ENCODE measurements around the gene ENPEP. TPM values are rescaled to one million over a fixed set of nuclear protein-coding genes. Genes with fewer than 3 reads are reported as not detected.

ENPEP gene
- polyA plus RNA-seq, 1 donor (not counting 4 experiments of a cell fraction or from before 2014, with no cell fraction given), result not detected

DNA sequence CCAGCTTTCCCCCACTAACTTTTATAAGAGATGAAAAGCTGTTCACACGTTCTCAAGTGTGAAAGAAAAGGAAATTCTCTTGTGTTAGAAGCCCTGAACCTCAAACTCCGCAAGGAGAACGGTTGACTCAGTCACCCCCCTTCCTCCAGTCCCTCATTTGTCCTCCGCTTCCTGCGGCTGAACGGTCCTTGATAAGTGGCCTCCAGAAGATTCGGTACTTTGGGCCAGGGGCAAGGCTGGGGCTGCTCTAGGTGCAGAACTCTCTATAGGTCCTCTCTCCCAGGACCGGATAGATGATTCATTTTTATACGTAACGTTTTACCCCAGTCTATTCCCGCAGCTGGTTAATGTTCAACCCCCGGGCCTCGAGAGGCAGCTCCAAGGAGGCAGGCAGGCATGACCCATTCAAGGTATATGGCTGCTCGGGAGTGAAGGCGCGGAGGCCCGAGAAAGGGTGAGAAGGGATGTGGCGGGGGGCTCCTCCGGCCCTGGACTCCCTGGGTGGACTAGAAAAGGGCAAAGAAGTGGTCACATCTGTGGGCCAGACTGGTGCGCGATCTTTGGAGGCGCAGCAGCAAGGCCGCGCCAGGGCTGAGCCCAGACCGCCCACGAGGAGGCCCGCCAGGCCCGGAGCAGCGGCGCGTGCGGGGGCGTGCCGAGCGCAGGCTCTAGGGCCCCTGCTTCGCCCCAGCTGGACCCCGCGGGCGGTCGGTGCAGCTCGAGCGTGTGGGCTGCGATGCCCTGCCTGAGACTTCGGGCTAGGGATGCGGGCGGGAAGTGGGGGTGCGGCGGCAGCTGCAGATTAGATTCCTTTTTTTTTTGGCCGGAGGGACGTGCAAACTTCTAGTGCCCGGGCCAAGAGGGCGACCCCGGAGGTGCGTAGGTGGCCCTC lies 135.2 kb downstream of the ENPEP start:
- no peaks in the 10 kb centered on the region for H3K9me3 ChIP-seq (ENCODE audit: control insufficient read depth, low read depth, low read length)
- no peak for DNase-seq (ENCODE audit: low read depth, low spot score)
- no peaks in the 10 kb centered on the region for H3K36me3 ChIP-seq (ENCODE audit: control insufficient read depth in 2 of 2, extremely low read depth in 1 of 2, insufficient read depth in 2 of 2, low read length in 2 of 2)
- dilution Hi-C loops (cut with MboI; ENCODE audit: extremely low pct_ligation_motif_present, low sequenced_read_pairs), result no loop called here
- no peaks in the 10 kb centered on the region for H4K20me1 ChIP-seq (ENCODE audit: control insufficient read depth, extremely low read depth, insufficient read depth, low read length)
- H3K27ac ChIP-seq (ENCODE audit: control insufficient read depth, insufficient read depth, low read length), result no peak overlapping the region
- no peaks in the 10 kb centered on the region for H3K9me1 ChIP-seq (ENCODE audit: control insufficient read depth, extremely low read depth, insufficient read depth, low read length)
- no peak for FAIRE-seq
- no peak overlapping the region for H3K9ac ChIP-seq (ENCODE audit: control insufficient read depth, extremely low read depth, insufficient read depth, low read length)
- H3K4me2 ChIP-seq (ENCODE audit: control insufficient read depth, extremely low read depth, insufficient read depth, low read depth, low read length), result no peak overlapping the region
- H3K27me3 ChIP-seq (ENCODE audit: control insufficient read depth, extremely low read depth, insufficient read depth, low read length), result peaks cover 75% of the 10 kb centered on the region
- H3K79me2 ChIP-seq (ENCODE audit: control insufficient read depth, insufficient read depth, low read length), result no peaks in the 10 kb centered on the region
- TF ChIP-seq, protein P1, sequence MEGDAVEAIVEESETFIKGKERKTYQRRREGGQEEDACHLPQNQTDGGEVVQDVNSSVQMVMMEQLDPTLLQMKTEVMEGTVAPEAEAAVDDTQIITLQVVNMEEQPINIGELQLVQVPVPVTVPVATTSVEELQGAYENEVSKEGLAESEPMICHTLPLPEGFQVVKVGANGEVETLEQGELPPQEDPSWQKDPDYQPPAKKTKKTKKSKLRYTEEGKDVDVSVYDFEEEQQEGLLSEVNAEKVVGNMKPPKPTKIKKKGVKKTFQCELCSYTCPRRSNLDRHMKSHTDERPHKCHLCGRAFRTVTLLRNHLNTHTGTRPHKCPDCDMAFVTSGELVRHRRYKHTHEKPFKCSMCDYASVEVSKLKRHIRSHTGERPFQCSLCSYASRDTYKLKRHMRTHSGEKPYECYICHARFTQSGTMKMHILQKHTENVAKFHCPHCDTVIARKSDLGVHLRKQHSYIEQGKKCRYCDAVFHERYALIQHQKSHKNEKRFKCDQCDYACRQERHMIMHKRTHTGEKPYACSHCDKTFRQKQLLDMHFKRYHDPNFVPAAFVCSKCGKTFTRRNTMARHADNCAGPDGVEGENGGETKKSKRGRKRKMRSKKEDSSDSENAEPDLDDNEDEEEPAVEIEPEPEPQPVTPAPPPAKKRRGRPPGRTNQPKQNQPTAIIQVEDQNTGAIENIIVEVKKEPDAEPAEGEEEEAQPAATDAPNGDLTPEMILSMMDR (optimal IDR thresholded peaks at IDR 0.05 in 1 of 3, IDR thresholded peaks at IDR 0.05 in 1 of 3, conservative IDR thresholded peaks at IDR 0.05 in 1 of 3; ENCODE audit: extremely low read depth in 1 of 3, insufficient read depth in 2 of 3, low read length in 3 of 3), result no peak
- TF ChIP-seq EZH2 (IDR thresholded peaks at IDR 0.05; ENCODE audit: low read length), result peak; percentile 50
- no peak overlapping the region for H3K4me3 ChIP-seq (ENCODE audit: control insufficient read depth in 2 of 3, extremely low read depth in 1 of 3, insufficient read depth in 2 of 3, low read depth in 1 of 3, low read length in 3 of 3)
- no peak overlapping the region for H2AFZ ChIP-seq (ENCODE audit: control insufficient read depth, low read length)
- no peaks in the 10 kb centered on the region for H3K4me1 ChIP-seq (ENCODE audit: control insufficient read depth, extremely low read depth, insufficient read depth, low read length)

DNA sequence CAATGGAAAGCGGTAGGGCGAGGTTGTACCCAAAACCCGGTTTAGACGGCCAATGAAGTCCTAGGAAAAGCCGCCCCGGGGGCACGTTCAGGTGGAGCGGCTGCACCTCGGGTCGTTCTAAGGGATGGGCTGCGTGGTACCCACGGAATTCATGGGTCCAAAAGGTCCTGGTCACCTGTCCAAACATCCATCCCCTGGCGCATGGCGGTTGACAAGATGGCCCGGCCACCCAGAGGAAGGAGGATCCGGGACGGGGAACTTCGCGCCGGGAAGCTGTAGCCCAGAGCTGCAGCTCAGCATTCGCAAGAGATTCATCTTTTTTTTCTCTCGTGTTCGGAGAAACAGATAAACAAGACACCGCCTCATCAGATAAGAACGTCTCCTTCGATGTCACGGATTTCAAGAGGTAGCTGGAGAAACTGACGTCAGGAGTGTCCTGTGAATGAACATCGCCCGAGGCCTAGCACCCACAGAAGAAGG lies 136.1 kb downstream of the ENPEP start:
- no peaks in the 10 kb centered on the region for H3K36me3 ChIP-seq (ENCODE audit: control insufficient read depth in 2 of 2, extremely low read depth in 1 of 2, insufficient read depth in 2 of 2, low read length in 2 of 2)
- no peaks in the 10 kb centered on the region for H3K9me1 ChIP-seq (ENCODE audit: control insufficient read depth, extremely low read depth, insufficient read depth, low read length)
- DNase-seq (ENCODE audit: low read depth, low spot score) (no peak), FAIRE-seq (no peak)
- H3K79me2 ChIP-seq (ENCODE audit: control insufficient read depth, insufficient read depth, low read length), result no peaks in the 10 kb centered on the region
- no peak overlapping the region for H3K27ac ChIP-seq (ENCODE audit: control insufficient read depth, insufficient read depth, low read length)
- H3K4me1 ChIP-seq (ENCODE audit: control insufficient read depth, extremely low read depth, insufficient read depth, low read length), result no peaks in the 10 kb centered on the region
- dilution Hi-C loops (cut with MboI; ENCODE audit: extremely low pct_ligation_motif_present, low sequenced_read_pairs), result no loop called here
- H2AFZ ChIP-seq (ENCODE audit: control insufficient read depth, low read length), result no peak overlapping the region
- H4K20me1 ChIP-seq (ENCODE audit: control insufficient read depth, extremely low read depth, insufficient read depth, low read length), result no peaks in the 10 kb centered on the region
- peaks cover 84% of the 10 kb centered on the region for H3K27me3 ChIP-seq (ENCODE audit: control insufficient read depth, extremely low read depth, insufficient read depth, low read length)
- no peak overlapping the region for H3K4me3 ChIP-seq (ENCODE audit: control insufficient read depth in 2 of 3, extremely low read depth in 1 of 3, insufficient read depth in 2 of 3, low read depth in 1 of 3, low read length in 3 of 3)
- H3K4me2 ChIP-seq (ENCODE audit: control insufficient read depth, extremely low read depth, insufficient read depth, low read depth, low read length), result no peak overlapping the region
- TF ChIP-seq, protein P1 (optimal IDR thresholded peaks at IDR 0.05 in 1 of 3, IDR thresholded peaks at IDR 0.05 in 1 of 3, conservative IDR thresholded peaks at IDR 0.05 in 1 of 3; ENCODE audit: extremely low read depth in 1 of 3, insufficient read depth in 2 of 3, low read length in 3 of 3), result no peak
- peak; percentile 72 for TF ChIP-seq EZH2 (IDR thresholded peaks at IDR 0.05; ENCODE audit: low read length)
- no peak overlapping the region for H3K9ac ChIP-seq (ENCODE audit: control insufficient read depth, extremely low read depth, insufficient read depth, low read length)
- no peaks in the 10 kb centered on the region for H3K9me3 ChIP-seq (ENCODE audit: control insufficient read depth, low read depth, low read length)
